Activated T-cell treated with anti-CD3 and anti-CD28 coated beads for 48 hours (primary cell): ENCODE results near the gene EVC.
A peak's percentile ranks its signal among the peaks of the same experiment; 100 is the strongest.

Source experiments
- DNase-seq: peaks from one replicate; pipeline ENCODE4 v3.0.0-alpha.2; 2020; ENCODE audit warnings: low read depth

EVC gene

DNA sequence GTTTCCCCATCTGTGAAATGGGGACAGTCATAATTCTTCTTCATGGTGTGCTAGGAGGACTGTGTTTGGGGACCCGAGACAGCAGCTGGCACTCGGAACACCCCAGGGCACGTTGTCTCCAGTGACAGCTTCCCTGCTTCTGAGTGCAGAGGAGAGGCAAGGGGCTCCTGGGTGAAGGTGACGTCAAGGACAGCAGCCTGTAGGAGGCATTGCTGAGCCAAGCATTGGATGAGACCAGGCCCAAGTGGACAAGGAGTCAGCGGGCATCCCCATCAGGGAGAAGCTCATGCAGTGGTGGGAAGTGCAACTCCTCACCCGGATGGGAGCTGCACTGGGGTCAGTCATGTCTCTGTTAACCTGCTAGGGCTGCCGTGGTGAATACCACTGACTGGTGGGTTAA is 46.1 kb downstream of the EVC start:
- no peak for DNase-seq

DNA sequence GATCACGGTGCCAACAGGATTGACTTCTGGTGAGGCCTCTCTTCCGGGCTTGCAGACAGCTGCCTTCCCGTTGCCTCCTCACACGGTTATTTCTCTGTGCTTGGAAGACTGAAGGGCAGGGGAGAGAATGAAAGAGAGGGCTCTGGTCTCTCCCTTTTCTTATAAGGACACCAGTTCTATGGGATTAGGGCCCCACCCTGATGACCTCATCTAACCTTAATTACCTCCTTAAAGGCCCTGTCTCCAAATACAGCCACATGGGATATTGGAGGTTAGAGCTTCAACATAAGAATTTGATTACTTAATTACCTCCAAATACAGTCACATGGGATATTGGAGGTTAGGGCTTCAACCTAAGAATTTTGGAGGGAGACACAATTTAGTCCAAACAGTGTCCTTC is 46.5 kb downstream of the EVC start:
- no peak for DNase-seq

DNA sequence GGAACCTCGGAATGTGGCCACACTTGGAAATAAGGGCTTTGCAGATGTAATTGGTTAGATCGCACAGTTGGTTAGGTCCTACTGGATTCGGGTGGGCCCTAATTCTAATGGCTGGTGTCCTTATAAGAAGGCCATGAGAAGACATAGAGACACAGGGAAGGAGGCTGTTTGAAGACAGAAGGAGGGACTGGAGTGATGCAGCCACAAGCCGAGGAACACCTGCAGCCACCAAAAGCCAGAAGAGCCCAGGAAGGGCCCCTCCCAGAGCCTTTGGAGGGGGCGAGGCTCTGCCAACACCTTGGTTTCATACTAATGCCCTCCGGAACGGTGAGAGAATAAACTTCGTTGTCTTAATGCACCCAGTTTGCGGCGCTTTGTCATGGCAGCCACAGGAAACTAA is 47.0 kb downstream of the EVC start:
- no peak for DNase-seq

DNA sequence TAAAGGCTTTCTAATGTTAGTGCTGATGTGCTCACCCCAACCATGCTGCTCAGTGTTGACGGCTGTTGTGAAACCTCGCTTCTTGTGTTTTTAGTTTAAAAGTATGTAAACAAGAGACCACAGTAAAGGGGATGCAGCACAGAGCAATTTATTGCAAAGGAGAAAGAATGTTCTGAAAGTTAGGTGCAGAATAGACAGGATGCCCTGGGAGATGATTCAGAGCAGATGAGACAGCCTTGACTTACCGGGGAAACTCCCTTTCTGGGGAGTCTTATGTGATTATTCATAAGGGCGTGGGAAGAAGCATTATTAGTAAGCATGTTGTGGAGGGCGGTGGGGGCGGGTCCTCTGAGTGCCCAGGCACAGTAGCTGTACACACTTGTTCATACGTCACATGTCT is 47.7 kb downstream of the EVC start:
- peak; percentile 45 for DNase-seq

DNA sequence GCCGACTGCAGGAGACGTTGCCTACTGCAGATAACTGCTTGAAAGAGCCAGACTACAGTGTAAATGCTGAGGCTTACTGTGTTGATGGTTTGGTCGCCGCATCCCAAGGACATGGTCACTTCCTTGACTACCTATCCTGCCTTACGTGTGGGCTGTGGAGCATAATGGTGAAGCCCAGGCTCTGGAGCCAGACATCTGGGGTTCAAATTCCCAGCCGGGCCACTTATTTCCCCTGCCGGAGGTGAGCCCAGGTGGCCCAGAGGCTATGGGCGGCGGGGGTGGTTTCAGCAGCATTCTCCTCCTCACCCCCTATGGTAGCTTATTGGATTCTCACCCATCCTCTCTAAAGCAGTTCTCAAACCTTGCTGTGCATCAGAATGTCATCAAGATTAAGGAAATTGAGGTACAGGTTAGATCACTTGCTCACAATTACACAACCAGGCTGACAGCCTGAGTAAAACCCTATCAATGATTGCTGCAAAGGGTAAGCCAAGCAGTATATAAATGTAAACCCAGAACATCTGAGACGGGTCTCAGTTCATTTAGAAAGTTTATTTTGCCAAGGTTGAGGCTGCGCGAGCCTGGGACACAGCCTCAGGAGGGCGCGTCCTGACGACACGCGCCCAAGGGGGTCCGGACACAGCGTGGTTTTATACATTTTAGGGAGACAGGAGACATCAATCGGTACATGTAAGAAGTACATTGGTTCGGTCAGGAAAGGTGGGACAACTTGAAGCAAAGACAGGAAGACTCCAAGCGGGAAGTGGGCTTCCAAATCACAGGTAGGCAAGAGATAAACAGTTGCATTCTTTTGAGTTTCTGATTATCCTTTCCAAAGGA is 48.5 kb downstream of the EVC start:
- DNase-seq, result no peak

DNA sequence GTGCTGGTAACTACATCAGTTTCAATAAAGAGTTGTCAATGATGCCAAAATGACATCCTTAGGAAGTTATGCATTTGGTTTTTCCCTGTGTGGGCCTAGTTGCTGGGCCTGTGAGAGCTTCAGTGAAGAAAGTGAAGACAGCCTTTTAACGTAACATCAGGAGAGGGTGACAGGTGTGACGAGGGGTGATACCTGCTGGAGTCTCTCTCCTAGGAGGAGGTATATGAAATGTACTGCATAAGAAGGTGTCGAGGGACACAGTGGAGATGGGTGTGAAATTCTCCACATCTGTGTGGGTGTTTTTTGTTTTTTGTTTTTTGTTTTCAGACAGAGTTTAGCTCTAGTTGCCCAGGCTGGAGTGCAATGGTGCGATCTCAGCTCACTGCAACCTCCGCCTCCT is 49.2 kb downstream of the EVC start:
- no peak for DNase-seq

DNA sequence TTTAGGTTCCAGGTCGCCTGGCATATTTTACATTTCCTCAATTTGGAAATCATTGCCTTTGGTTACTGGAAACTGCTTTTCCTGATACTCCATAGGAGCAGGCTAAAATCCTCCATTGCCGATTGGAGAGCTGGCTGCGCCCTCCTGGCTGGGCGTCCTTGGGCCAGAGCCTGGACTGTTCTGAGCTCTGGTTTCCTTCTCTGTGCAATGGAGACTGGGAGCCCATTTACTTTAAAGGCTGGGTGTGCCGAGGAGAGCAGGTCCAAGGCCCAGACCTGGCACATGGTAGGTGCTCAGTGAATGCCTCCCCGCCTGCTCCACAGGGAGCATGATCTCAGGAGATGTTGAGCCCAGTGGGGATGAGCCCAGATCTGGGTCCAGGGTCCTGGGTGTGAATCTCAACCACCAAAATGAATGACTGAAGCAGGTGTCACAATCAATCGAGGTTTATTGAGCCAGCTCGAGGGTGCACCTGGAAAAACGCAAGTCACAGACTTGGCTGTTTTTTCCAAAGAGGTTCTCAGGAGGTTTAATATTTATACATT is 50.0 kb downstream of the EVC start:
- no peak for DNase-seq

DNA sequence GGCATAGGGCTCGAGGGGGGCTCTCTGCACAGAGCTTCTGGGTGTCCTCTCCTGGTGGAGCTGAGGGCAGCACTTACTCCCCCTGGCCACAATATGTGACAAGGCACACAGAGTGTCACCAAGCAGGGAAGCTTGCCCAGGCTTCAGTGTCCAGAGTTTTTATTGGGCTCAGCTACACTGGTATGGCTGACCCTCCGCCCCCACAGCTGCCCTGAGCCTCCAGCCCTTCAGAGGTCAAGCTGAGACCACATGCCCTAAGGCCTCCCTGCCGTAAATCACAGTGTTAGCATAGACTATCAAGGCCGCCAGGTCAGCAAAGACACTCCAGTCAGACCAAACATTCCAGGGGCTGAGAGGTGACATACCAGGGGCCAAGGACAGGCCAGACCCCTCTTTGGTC is 59.0 kb downstream of the EVC start:
- DNase-seq, result no peak

DNA sequence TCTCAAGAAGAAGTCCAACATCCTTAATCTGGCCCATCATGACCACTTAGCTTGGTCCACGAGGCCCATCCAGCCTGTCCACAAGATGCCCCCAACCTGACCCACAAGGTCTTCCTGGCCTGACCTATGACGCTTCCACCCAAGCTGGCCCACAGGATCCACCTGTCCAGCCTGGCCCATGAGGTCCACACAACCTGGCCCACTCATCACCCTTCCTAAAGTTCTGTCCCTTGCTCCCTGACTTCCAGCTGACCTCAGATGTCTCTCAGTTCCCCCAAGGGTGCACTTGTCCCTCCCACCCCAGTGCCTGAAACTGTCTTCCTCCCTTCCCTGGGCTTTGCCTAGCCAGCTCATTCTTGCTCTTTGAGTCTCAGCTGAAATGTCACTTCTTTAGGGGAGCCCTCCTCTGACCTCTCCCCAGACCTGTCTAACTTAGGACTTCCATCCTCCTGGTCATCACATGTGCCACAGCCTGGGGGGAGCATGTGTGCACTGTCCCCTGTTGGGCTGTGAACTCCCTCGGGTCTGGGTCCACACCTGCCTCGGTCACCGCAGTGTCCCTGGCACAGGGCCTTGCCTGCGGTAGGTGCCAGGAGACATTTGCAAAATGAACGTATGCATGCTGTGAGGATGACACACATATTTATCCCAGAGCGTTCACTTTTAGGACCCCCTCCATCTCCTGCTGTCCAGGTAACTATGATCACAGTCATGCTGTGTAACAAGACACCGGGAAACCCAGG is 61.7 kb downstream of the EVC start:
- no peak for DNase-seq

DNA sequence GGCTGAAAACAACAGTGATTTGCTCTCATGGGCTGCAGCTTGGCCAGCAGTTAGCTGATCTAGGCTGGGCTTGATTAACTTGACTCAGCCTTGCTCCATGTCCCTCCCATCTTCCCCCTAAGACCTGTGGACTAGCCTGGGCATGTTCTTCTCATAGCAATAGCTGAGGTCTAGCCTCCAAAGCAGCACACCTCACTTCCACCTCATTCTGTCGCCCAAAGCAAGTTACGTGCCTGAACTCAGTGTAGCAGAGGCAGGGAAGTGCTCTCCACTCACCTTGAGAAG is 62.2 kb downstream of the EVC start:
- DNase-seq, result no peak

DNA sequence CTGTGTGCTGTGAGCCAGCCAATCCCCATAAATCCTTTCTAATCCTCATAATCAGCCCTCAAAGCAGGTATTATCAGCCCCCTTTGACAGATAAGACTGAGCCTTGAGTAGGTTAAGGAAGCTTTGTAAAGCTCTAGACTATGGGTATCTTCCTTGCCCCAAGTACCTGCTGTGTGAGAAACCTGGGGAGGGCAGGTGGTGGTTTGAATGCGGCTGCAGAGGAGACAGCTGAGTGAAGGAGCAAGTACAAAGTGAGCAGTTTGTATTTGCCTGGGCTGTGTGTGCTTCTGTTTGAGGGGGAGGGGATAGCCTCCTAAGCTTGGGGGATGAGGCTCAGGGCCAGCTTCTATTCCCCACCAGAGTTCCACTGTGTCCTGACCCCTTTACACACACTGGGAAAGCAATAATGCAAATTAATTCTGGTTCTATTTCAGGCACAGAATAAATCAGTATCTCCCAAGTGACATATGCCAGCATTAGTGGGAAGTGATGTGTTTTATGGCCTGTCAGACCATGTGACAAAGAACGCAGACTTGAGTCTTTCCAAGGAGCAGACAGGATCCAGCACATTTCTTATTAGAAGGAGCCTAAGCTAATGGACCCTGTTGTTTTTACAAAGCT is 63.5 kb downstream of the EVC start:
- DNase-seq, result no peak

DNA sequence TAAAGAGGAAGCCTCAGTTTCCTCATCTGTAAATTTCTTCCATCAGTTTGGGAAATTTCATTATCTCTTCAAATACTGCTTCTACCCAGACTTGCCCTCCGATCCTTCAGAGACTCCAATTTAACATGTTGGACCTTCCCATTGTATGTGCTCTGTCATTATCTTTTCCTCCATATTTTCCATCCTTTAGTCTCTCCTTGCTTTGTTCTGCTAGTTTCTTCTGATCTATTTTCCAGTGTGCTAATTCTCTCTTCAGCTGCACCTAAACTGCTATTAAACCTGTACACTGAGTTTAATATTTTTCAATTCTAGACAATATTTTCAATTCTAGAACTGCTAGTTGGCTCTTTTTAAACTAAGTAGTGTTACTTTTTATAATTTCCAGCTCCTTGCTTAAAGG is 65.5 kb downstream of the EVC start:
- no peak for DNase-seq

DNA sequence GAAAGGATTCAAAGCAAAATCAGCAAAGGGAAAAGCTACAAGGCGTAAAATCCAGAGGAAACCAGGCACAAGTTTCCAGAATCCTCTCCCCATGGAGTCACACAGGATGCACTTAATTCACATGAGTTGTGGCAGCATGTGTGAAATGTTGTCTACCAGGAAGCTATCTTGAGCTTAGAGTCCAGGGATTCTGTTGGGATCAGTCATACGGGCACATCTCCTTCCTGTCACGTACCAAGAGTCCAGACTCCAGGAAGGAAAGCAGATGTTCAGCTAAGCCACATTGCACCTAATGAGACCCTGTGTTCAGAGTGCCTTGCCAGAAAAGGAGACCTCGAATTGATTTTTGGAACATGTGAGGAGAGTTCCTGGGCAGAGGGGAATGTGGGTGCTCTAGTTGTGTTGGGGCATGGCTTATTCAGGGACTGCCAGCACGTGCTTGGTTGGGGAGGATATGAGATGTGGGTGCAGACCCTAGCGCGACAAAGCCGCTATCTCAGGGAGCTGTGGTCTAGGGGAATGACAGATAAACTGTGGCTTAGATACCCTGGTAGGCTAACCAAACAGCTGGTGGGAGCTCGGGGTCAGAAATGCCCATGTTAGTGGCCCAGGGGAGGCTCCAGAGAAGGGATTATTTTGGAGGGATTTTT is 70.0 kb downstream of the EVC start:
- no peak for DNase-seq

DNA sequence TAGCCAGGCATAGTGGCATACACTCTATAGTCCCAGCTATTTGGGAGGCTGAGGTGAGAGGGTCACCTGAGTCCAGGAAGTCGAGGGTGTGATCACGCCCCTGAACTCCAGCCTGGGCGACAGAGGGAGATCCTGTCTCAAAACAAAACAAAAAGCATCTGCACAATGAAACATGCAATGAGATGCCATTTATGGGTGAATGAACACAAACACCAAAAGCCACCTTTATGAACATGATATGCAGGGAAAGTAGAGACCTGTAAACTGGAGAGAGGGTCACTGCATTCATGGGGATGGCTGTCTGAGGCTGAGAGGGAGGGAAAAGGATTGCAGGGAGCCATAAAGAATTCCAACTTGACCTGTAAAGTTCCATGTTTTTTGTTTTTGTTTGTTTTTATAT is 70.7 kb downstream of the EVC start:
- DNase-seq, result no peak

DNA sequence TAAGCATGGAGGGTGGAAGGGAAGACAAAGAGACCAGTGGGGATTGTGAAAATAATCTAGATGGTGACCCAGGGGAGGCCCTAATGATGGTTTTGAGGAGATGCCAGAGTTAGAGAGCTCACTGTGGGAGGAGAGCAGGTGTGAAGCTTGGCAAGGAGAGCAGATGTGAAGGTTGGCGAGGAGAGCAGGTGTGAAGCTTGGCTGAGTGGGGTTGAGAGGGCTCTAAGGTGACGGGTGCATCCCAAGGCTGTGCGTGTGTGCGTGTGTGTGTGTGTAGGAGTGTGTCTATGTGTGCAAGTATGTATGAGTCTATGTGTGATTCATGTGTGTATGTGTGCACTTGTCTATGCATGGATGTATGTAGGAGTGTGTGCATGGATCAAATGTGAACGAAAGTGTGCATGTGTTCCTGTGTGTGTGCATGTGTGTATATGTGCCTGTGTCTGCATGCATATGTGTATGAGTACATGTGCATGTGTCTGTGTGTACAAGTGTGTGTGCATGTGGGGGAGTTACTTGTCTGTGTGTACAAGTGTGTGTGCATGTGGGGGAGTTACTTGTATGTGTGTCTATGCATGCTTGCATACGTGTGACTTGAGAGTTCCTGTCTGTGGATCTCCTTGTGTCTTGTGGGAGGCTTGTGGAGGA is 72.0 kb downstream of the EVC start:
- no peak for DNase-seq

DNA sequence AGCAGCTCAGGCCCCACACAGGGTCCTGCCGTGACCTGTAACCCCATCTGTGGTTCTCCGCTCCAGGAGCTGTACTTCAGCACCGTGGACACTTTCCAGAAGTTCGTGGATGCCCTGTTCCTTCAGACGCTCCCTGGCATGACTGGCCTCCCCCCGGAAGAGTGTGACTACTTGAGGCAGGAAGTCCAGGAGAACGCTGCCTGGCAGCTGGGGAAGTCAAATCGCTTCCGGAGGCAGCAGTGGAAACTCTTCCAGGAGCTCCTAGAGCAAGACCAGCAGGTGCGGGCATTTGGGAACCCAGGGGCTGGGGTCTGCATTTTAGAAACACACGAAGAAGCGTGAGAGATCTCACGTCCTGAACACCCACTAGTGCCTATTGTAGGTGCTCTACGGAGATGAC is 72.5 kb downstream of the EVC start:
- no peak for DNase-seq

DNA sequence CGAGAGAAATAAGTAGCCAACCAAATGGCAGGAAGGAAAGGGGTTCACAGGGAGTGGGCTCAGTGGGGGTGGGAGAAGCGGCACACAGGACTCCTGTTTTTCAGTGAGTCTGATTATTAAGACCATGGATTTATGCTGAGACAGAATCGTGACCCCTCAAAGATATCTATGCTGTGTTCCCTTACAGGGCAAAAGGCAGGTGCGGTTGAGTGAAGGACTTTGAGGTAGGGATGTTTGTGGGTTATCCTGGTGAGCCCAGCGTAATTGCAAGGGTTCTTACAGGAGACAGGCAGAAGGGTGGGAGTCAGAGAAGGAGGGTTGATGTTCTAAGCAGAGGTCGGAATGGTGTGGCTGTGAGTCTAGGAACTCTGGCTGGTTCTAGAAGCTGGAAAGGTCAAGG is 73.0 kb downstream of the EVC start:
- no peak for DNase-seq

DNA sequence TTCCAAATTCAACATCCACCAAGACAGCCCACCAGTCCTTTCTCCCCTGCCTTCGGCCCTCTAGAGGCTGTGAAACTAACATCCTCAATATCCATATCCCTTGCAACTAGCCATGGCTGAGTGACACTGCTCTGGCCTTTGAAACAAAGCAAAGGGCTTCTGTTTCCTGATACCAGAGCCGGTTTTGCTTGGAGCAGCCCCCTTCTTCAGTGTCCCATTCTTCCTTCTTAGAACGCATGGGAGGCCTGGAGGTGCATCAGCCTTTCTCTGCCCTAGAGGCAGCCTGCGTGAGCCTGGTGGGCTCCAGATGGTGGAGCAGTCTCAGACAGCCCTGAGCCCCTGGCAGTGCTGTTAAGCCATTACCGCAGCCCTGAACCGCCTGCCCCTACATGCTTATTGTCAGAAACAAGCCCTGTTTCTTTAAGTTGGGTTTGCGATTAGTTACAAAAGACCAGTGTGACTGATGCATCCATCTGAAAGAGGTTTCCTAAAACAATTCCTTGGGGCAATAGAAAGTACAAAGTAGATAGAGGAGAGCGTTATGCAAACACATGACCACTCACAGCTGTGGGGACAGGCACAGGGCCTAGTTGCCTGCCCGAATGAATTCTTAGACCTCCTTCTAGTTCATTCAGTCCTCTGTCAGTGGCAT is 74.1 kb downstream of the EVC start:
- no peak for DNase-seq

DNA sequence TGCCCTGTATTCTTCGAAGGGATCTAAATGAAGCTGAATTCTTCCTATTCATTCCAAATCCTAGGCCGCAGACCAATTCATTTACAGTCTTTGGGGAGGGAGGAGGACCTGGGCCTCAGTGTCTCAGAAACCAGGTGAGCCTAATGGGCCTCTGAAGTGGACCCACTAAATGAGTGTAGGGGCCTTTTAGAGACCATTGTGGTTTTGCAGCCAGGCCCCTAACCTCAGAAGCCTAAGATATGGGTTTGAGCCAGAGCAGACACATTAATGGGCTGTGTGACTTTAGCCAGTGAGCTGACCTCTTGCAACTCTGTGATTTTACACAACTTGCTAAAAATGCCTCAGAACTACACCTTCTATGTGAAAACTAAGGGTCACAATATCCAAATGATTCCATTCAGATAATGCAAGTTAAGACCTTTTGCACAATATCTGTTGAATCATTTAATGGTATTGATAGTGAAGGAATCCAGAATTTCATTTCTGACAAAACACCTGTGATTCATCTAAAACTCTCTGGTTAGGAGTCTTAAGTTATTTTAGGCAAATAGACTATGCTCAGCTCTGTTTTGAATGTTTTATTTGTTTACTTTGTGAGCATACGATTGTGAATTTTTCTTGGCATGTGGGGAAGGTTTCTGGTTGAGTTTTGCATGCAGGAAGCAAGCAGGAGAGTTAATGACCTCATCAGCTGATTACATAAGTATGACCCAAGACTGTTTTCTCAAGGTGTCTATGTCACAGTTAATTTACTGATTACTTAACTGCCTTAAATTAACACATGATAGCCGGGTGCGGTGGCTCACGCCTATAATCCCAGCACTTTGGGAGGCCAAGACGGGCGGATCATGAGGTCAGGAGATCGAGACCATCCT is 75.0 kb downstream of the EVC start:
- DNase-seq, result no peak

DNA sequence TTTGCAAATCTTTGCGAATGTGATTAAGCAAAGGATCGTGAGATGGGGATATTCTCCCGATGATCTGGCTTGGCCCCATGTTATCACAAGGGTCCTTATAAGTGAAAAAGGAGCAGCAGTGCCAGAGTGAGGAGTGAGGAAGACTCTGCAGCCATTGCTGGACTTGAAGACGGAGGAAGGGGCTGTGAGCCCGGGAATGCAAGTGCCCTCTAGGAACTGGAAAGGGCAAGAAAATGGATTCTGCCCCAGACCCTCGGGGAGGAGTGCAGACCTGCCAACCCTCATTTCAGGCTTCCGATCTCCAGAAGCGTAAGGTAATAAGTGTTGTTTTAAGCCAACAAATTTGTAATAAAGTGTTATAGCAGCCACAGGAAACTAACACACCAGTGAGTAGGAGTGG is 76.3 kb downstream of the EVC start:
- DNase-seq, result no peak

DNA sequence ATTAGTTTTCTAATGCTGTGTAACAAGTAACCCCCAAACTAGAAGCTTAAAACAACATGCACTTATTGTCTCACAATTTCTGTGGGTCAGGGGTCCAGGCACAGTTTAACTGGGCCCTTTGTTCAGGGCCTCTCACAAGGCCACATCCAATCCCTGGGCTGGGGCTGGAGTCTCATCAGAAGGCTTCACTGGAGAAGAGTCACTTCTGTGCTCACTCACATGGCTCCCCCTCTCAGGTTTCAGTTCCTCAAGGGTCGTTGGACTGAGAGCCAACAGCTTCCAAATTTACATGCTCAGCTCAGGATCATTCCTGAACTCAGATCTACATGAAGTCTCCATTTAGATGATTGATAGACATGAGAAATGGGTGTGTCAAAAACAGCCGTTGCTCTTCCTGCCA is 77.1 kb downstream of the EVC start:
- no peak for DNase-seq
